ENCODE results near the gene CADM1. TPM values are rescaled to one million over a fixed set of nuclear protein-coding genes. Genes with fewer than 3 reads are reported as not detected.

The CADM1 gene
- total and polyA plus RNA-seq, 9 of the 15 experiments (the other 6 are each of a cell fraction or from before 2014, with no cell fraction given), result 0.42 TPM; not detected in 8

DNA sequence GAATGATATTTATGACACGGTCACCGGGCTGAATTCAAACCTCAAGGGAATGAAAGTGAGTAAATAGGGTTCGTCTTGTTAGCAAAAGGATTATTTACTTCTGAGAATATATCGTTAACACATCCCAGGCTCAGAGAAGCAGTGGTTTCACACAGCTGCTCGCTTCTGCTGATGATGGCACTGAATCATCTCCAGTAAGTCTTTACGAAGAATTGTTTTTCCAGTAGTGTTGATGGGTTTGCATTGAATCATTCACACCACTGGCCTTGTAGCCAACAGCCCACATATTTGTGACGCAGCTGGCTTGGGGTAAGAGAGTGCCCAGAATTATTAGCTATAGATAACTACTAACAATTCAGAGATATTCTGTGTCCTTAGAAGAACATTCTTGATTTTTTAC lies 236.3 kb downstream of the CADM1 start (continued):
- TF ChIP-seq, protein P1, sequence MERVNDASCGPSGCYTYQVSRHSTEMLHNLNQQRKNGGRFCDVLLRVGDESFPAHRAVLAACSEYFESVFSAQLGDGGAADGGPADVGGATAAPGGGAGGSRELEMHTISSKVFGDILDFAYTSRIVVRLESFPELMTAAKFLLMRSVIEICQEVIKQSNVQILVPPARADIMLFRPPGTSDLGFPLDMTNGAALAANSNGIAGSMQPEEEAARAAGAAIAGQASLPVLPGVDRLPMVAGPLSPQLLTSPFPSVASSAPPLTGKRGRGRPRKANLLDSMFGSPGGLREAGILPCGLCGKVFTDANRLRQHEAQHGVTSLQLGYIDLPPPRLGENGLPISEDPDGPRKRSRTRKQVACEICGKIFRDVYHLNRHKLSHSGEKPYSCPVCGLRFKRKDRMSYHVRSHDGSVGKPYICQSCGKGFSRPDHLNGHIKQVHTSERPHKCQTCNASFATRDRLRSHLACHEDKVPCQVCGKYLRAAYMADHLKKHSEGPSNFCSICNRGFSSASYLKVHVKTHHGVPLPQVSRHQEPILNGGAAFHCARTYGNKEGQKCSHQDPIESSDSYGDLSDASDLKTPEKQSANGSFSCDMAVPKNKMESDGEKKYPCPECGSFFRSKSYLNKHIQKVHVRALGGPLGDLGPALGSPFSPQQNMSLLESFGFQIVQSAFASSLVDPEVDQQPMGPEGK (CRISPR knock-in tag; IDR thresholded peaks at IDR 0.05; ENCODE audit: borderline replicate concordance), result no peak
- TF ChIP-seq, protein P2, sequence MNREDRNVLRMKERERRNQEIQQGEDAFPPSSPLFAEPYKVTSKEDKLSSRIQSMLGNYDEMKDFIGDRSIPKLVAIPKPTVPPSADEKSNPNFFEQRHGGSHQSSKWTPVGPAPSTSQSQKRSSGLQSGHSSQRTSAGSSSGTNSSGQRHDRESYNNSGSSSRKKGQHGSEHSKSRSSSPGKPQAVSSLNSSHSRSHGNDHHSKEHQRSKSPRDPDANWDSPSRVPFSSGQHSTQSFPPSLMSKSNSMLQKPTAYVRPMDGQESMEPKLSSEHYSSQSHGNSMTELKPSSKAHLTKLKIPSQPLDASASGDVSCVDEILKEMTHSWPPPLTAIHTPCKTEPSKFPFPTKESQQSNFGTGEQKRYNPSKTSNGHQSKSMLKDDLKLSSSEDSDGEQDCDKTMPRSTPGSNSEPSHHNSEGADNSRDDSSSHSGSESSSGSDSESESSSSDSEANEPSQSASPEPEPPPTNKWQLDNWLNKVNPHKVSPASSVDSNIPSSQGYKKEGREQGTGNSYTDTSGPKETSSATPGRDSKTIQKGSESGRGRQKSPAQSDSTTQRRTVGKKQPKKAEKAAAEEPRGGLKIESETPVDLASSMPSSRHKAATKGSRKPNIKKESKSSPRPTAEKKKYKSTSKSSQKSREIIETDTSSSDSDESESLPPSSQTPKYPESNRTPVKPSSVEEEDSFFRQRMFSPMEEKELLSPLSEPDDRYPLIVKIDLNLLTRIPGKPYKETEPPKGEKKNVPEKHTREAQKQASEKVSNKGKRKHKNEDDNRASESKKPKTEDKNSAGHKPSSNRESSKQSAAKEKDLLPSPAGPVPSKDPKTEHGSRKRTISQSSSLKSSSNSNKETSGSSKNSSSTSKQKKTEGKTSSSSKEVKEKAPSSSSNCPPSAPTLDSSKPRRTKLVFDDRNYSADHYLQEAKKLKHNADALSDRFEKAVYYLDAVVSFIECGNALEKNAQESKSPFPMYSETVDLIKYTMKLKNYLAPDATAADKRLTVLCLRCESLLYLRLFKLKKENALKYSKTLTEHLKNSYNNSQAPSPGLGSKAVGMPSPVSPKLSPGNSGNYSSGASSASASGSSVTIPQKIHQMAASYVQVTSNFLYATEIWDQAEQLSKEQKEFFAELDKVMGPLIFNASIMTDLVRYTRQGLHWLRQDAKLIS (CRISPR knock-in tag; IDR thresholded peaks at IDR 0.05), result no peak
- no peak for TF ChIP-seq KAT8 (IDR thresholded peaks at IDR 0.05; ENCODE audit: low read depth)
- TF ChIP-seq SNRNP70 (optimal IDR thresholded peaks at IDR 0.05; ENCODE audit: low read depth, low read length), result no peak
- no peak for TF ChIP-seq ARID1B (IDR thresholded peaks at IDR 0.05)
- no peak for TF ChIP-seq ZFX (CRISPR knock-in tag; IDR thresholded peaks at IDR 0.05)
- no peak for TF ChIP-seq ZBTB1 (CRISPR knock-in tag; IDR thresholded peaks at IDR 0.05; ENCODE audit: borderline replicate concordance, low read depth)
- TF ChIP-seq KLF16 (IDR thresholded peaks at IDR 0.05), result no peak
- no peak for TF ChIP-seq MEIS2 (IDR thresholded peaks at IDR 0.05; ENCODE audit: partially characterized antibody)
- no peak for TF ChIP-seq NFRKB (IDR thresholded peaks at IDR 0.05; ENCODE audit: low read depth)
- no peak for TF ChIP-seq FIP1L1 (IDR thresholded peaks at IDR 0.05; ENCODE audit: low read depth, low read length, poor library complexity, severe bottlenecking)
- TF ChIP-seq U2AF1 (optimal IDR thresholded peaks at IDR 0.05; ENCODE audit: low read depth, low read length), result no peak
- no peak for TF ChIP-seq SMAD3 (CRISPR knock-in tag; conservative IDR thresholded peaks at IDR 0.05)

Data from K562 (cell line).